Liver (tissue), 9 donors: ENCODE results near the gene UNG. TPM values are rescaled to one million over a fixed set of nuclear protein-coding genes. Genes with fewer than 3 reads are reported as not detected.

Source experiments
- DNase-seq: peaks from one replicate; pipeline ENCODE4 v3.0.0-alpha.2; 2017; ENCODE audit warnings: low spot score
- H3K27ac ChIP-seq, 2 donors: one replicate each; pipeline ENCODE4 v1.7.0; 2013; ENCODE audit warnings: inconsistent platforms in 2 of 2, low read length in 2 of 2, control low read depth in 1 of 2, low read depth in 1 of 2, mild to moderate bottlenecking in 1 of 2
- H3K27me3 ChIP-seq, 4 donors: one replicate each; pipeline versions ENCODE4 v1.6.1 to v1.7.0; 2013; ENCODE audit warnings: low read length in 3 of 4, inconsistent platforms in 1 of 4, mild to moderate bottlenecking in 1 of 4, moderate library complexity in 1 of 4; ENCODE audit not compliant: control insufficient read depth in 4 of 4, insufficient read depth in 4 of 4
- H3K36me3 ChIP-seq, 4 donors: one replicate each; pipeline versions ENCODE4 v1.6.1 to v1.7.0; 2013; ENCODE audit warnings: low read length in 3 of 4, mild to moderate bottlenecking in 3 of 4, low read depth in 1 of 4, moderate library complexity in 1 of 4; ENCODE audit not compliant: control insufficient read depth in 4 of 4, insufficient read depth in 3 of 4
- H3K4me1 ChIP-seq, 4 donors: one replicate each; pipeline versions ENCODE4 v1.6.1 to v1.7.0; 2013; ENCODE audit warnings: low read length in 3 of 4, mild to moderate bottlenecking in 3 of 4, moderate library complexity in 1 of 4; ENCODE audit not compliant: control insufficient read depth in 4 of 4, insufficient read depth in 4 of 4
- H3K4me3 ChIP-seq, 3 donors: one replicate each; pipeline versions ENCODE4 v1.6.1 to v1.7.0; 2013; ENCODE audit warnings: low read length in 3 of 3, control low read depth in 1 of 3, low read depth in 1 of 3, mild to moderate bottlenecking in 1 of 3
- H3K9ac ChIP-seq, 2 donors: one replicate each; pipeline ENCODE4 v1.7.0; 2013; ENCODE audit warnings: low read length in 2 of 2, mild to moderate bottlenecking in 2 of 2, moderate library complexity in 2 of 2, control low read depth in 1 of 2, low read depth in 1 of 2
- H3K9me3 ChIP-seq, 4 donors: one replicate each; pipeline versions ENCODE4 v1.6.1 to v1.7.0; 2013; ENCODE audit warnings: low read length in 3 of 4; ENCODE audit not compliant: control insufficient read depth in 4 of 4
- ATF3 ChIP-seq: IDR thresholded peaks from 2 replicates; pipeline ENCODE4 v1.6.1; 2016; ENCODE audit warnings: antibody characterized with exemption
- CTCF ChIP-seq: fragments of 150-350 bp; IDR thresholded peaks from 2 replicates; pipeline ENCODE4 v1.5.1; 2017; ENCODE audit warnings: improper control_type of control experiment, low read depth, low read length; ENCODE audit not compliant: missing input control
- EGR1 ChIP-seq, 2 donors: IDR thresholded peaks; 2 replicates each; pipeline ENCODE4 v1.6.1; 2016 to 2018; ENCODE audit warnings: antibody characterized with exemption in 2 of 2, low read depth in 2 of 2
- FOXA1 ChIP-seq: IDR thresholded peaks from 2 replicates; pipeline ENCODE4 v1.6.1; 2016; ENCODE audit warnings: antibody characterized with exemption
- FOXA2 ChIP-seq: IDR thresholded peaks from 2 replicates; pipeline ENCODE4 v1.6.1; 2016; ENCODE audit warnings: antibody characterized with exemption
- GABPA ChIP-seq, 2 donors: IDR thresholded peaks in 1 of 2; conservative IDR thresholded peaks in 1 of 2; 2 replicates each; pipeline ENCODE4 v1.6.1; 2016; ENCODE audit warnings: antibody characterized with exemption in 2 of 2, mild to moderate bottlenecking in 1 of 2, moderate library complexity in 1 of 2
- HNF4A ChIP-seq, 2 donors: conservative IDR thresholded peaks; 2 replicates each; pipeline ENCODE4 v1.6.1; 2016; ENCODE audit warnings: antibody characterized with exemption in 2 of 2, mild to moderate bottlenecking in 2 of 2
- HNF4G ChIP-seq: IDR thresholded peaks from 2 replicates; pipeline ENCODE4 v1.6.1; 2016; ENCODE audit warnings: antibody characterized with exemption
- JUND ChIP-seq, 2 donors: IDR thresholded peaks; 2 replicates each; pipeline ENCODE4 v1.6.1; 2016; ENCODE audit warnings: antibody characterized with exemption in 2 of 2
- MAX ChIP-seq: IDR thresholded peaks from 2 replicates; pipeline ENCODE4 v1.6.1; 2016; ENCODE audit warnings: antibody characterized with exemption
- NR2F2 ChIP-seq: IDR thresholded peaks from 2 replicates; pipeline ENCODE4 v1.6.1; 2016; ENCODE audit warnings: antibody characterized with exemption
- RAD21 ChIP-seq, 2 donors: IDR thresholded peaks; 2 replicates each; pipeline ENCODE4 v1.6.1; 2016; ENCODE audit warnings: antibody characterized with exemption in 2 of 2, mild to moderate bottlenecking in 2 of 2
- REST ChIP-seq: IDR thresholded peaks from 2 replicates; pipeline ENCODE4 v1.6.1; 2016; ENCODE audit warnings: antibody characterized with exemption, mild to moderate bottlenecking
- RXRA ChIP-seq, 2 donors: IDR thresholded peaks; 2 replicates each; pipeline ENCODE4 v1.6.1; 2017 to 2018; ENCODE audit warnings: antibody characterized with exemption in 2 of 2, mild to moderate bottlenecking in 1 of 2
- SP1 ChIP-seq: IDR thresholded peaks from 2 replicates; pipeline ENCODE4 v1.6.1; 2018; ENCODE audit warnings: antibody characterized with exemption, mild to moderate bottlenecking
- TAF1 ChIP-seq: conservative IDR thresholded peaks from 2 replicates; pipeline ENCODE4 v1.6.1; 2016; ENCODE audit warnings: antibody characterized with exemption, mild to moderate bottlenecking
- YY1 ChIP-seq: IDR thresholded peaks from 2 replicates; pipeline ENCODE4 v1.6.1; 2016; ENCODE audit warnings: antibody characterized with exemption, mild to moderate bottlenecking
- ZBTB33 ChIP-seq: IDR thresholded peaks from 2 replicates; pipeline ENCODE4 v1.6.1; 2016; ENCODE audit warnings: antibody characterized with exemption
- WGBS: extraction: QIAGEN DNeasy Blood & Tissue Kit; methylation state at CpG from one replicate; pipeline ENCODE4 v1.1.7; 2013; 5-methylcytosine and 5-hydroxymethylcytosine counted together
- polyA plus RNA-seq, 2 donors: library from polyadenylated mRNA; stranded (reverse) in 1 of 2; unstranded in 1 of 2; fragments of 200-250 nt in 1 of 2; fragments of >200 nt in 1 of 2; fragmentation: Nextera tagmentation in 1 of 2; extraction: Ambion mirVana in 1 of 2; gene quantifications; one replicate each; pipeline versions ENCODE4 v1.2.1 to v1.2.3, GENCODE V29; 2013 to 2015
- total RNA-seq, 2 donors: library from RNA; depleted of rRNA; stranded (reverse); fragments of >200 nt; gene quantifications; one replicate each; pipeline ENCODE4 v1.2.3, GENCODE V29; 2014
- donor health status: healthy.
- donor health status: healthy.
- donor health status: healthy.
- donor health status: healthy.
- donor health status: healthy.

The UNG gene
- total and polyA plus RNA-seq, 4 donors: 9.4 to 22.1 (median 14.9) TPM

- no peak for DNase-seq
- H3K36me3 ChIP-seq: peaks cover 10 to 37% (median 19%) of the 10 kb centered on the region in 4 donors
- peak overlapping the region in 1 of 2 donors; percentile 4 for H3K9ac ChIP-seq
- H3K4me1 ChIP-seq: peaks cover 7 to 60% (median 56%) of the 10 kb centered on the region in 4 donors
- H3K27me3 ChIP-seq: no peaks in the 10 kb centered on the region
- TF ChIP-seq FOXA2 (no peak), YY1 (no peak), HNF4G (no peak), NR2F2 (no peak), HNF4A (conservative IDR thresholded peaks at IDR 0.05) (no peak), CTCF (no peak)
- H3K27ac ChIP-seq: peak overlapping the region; percentile 44 to 59
- H3K9me3 ChIP-seq: no peaks in the 10 kb centered on the region
- 68% methylated on average over 11 of the region's 11 CpGs for WGBS
- peak overlapping the region in 2 of 3 donors; percentile 13 to 27 for H3K4me3 ChIP-seq
Observed at GRCh38 chr12:109085590-109085989, 11.8 kb upstream of the UNG start.

- Histone ChIP-seq H3K4me3 (no peak overlapping the region), H3K36me3 (peaks cover 4 to 24% (median 9%) of the 10 kb centered on the region in 4 donors), H3K4me1 (peaks cover 8 to 74% (median 65%) of the 10 kb centered on the region in 4 donors), H3K27ac (peak overlapping the region; percentile 59 to 68), H3K27me3 (no peaks in the 10 kb centered on the region), H3K9me3 (no peaks in the 10 kb centered on the region), H3K9ac (peak overlapping the region in 1 of 2 donors; percentile 63)
- DNase-seq: peak; percentile 48
- WGBS: 22% methylated on average over 5 of the region's 5 CpGs
- TF ChIP-seq REST: peak; percentile 68
- peak; percentile 97 for TF ChIP-seq RXRA (IDR thresholded peaks at IDR 0.05)
- TF ChIP-seq TAF1: peak; percentile 68
- peak; percentile 55 for TF ChIP-seq NR2F2
- peak; percentile 69 for TF ChIP-seq ZBTB33
- TF ChIP-seq FOXA2: no peak
- TF ChIP-seq ATF3: peak; percentile 27
- peak; percentile 99 for TF ChIP-seq SP1
- peak in 1 of 2 donors; percentile 67 for TF ChIP-seq GABPA (IDR thresholded peaks at IDR 0.05 in 1 of 2, conservative IDR thresholded peaks at IDR 0.05 in 1 of 2)
- TF ChIP-seq RAD21 (IDR thresholded peaks at IDR 0.05): peak; percentile 58 to 69
- TF ChIP-seq JUND (IDR thresholded peaks at IDR 0.05): peak; percentile 76 to 82
- no peak for TF ChIP-seq CTCF
- peak in 1 of 2 donors; percentile 72 for TF ChIP-seq EGR1 (IDR thresholded peaks at IDR 0.05; ENCODE audit: low read depth in 2 of 2)
- TF ChIP-seq MAX: peak; percentile 88
- TF ChIP-seq YY1: peak; percentile 83
- peak; percentile 97 to 98 for TF ChIP-seq HNF4A (conservative IDR thresholded peaks at IDR 0.05)
- peak; percentile 62 for TF ChIP-seq FOXA1
- TF ChIP-seq HNF4G: peak; percentile 83
Observed at GRCh38 chr12:109087250-109087649, 10.1 kb upstream of the UNG start.
